ENCODE data around the gene RHBDF1. TPM values are rescaled to one million over a fixed set of nuclear protein-coding genes. Genes with fewer than 3 reads are reported as not detected.

RHBDF1 gene
- total RNA-seq, 1 donor from 2014 or later = 55.5 TPM

- peaks cover 3% of the 10 kb centered on the region for H3K79me2 ChIP-seq (ENCODE audit: insufficient read depth, low read length)
- Mint-ChIP-seq H3K4me3 (ENCODE audit: unreplicated experiment) (no peak overlapping the region), H3K27me3 (ENCODE audit: low read depth, unreplicated experiment) (no peaks in the 10 kb centered on the region), H3K9me3 (ENCODE audit: unreplicated experiment) (no peaks in the 10 kb centered on the region), H3K36me3 (ENCODE audit: low read depth, unreplicated experiment) (peaks cover 17% of the 10 kb centered on the region), H3K4me1 (ENCODE audit: low read depth, unreplicated experiment) (no peaks in the 10 kb centered on the region), H3K27ac (ENCODE audit: unreplicated experiment) (no peak overlapping the region)
- no peak overlapping the region for H3K4me2 ChIP-seq (ENCODE audit: low read length)
- no peaks in the 10 kb centered on the region for H3K27me3 ChIP-seq (ENCODE audit: insufficient read depth, low read length)
- H3K9me3 ChIP-seq (ENCODE audit: insufficient read depth, low read depth, low read length) = no peaks in the 10 kb centered on the region
- FAIRE-seq (no peak), DNase-seq (ENCODE audit: low read depth) (no peak)
- H3K27ac ChIP-seq (ENCODE audit: low read depth, low read length) = no peak overlapping the region
- H3K4me1 ChIP-seq (ENCODE audit: insufficient read depth, low read length) = peaks cover 14% of the 10 kb centered on the region
- no peak overlapping the region for H3K9ac ChIP-seq (ENCODE audit: low read length)
- H4K20me1 ChIP-seq (ENCODE audit: insufficient read depth, low read length) = peaks cover 46% of the 10 kb centered on the region
- no peak for TF ChIP-seq EZH2 (IDR thresholded peaks at IDR 0.05; ENCODE audit: insufficient read depth, low read length)
- TF ChIP-seq CTCF (IDR thresholded peaks at IDR 0.05; ENCODE audit: insufficient read depth, low read depth, low read length) = no peak
- H3K36me3 ChIP-seq (ENCODE audit: insufficient read depth, low read length) = peaks cover 7% of the 10 kb centered on the region
- H3K4me3 ChIP-seq (ENCODE audit: insufficient read depth, low read depth, low read length) = no peak overlapping the region
- H2AFZ ChIP-seq (ENCODE audit: low read depth, low read length) = no peak overlapping the region
Observed at GRCh38 chr16:104928-105327, 32.5 kb upstream of the RHBDF1 start.

- Histone ChIP-seq H2AFZ (ENCODE audit: low read depth, low read length) (no peak overlapping the region), H3K27ac (ENCODE audit: low read depth, low read length) (no peak overlapping the region), H3K4me2 (ENCODE audit: low read length) (no peak overlapping the region), H3K27me3 (ENCODE audit: insufficient read depth, low read length) (no peaks in the 10 kb centered on the region), H4K20me1 (ENCODE audit: insufficient read depth, low read length) (peaks cover 46% of the 10 kb centered on the region), H3K9me3 (ENCODE audit: insufficient read depth, low read depth, low read length) (no peaks in the 10 kb centered on the region), H3K36me3 (ENCODE audit: insufficient read depth, low read length) (peaks cover 7% of the 10 kb centered on the region), H3K79me2 (ENCODE audit: insufficient read depth, low read length) (peaks cover 3% of the 10 kb centered on the region), H3K9ac (ENCODE audit: low read length) (no peak overlapping the region), H3K4me3 (ENCODE audit: insufficient read depth, low read depth, low read length) (no peak overlapping the region), H3K4me1 (ENCODE audit: insufficient read depth, low read length) (peaks cover 14% of the 10 kb centered on the region)
- no peak for TF ChIP-seq CTCF (IDR thresholded peaks at IDR 0.05; ENCODE audit: insufficient read depth, low read depth, low read length)
- no peak for TF ChIP-seq EZH2 (IDR thresholded peaks at IDR 0.05; ENCODE audit: insufficient read depth, low read length)
- DNase-seq (ENCODE audit: low read depth) (no peak), FAIRE-seq (no peak)
- no peaks in the 10 kb centered on the region for H3K4me1 Mint-ChIP-seq (ENCODE audit: low read depth, unreplicated experiment)
- H3K36me3 Mint-ChIP-seq (ENCODE audit: low read depth, unreplicated experiment) = peaks cover 14% of the 10 kb centered on the region
- H3K4me3 Mint-ChIP-seq (ENCODE audit: unreplicated experiment) = no peak overlapping the region
- H3K9me3 Mint-ChIP-seq (ENCODE audit: unreplicated experiment) = no peaks in the 10 kb centered on the region
- no peaks in the 10 kb centered on the region for H3K27me3 Mint-ChIP-seq (ENCODE audit: low read depth, unreplicated experiment)
- no peak overlapping the region for H3K27ac Mint-ChIP-seq (ENCODE audit: unreplicated experiment)
Observed at GRCh38 chr16:104355-104754, 31.9 kb upstream of the RHBDF1 start.

DNA sequence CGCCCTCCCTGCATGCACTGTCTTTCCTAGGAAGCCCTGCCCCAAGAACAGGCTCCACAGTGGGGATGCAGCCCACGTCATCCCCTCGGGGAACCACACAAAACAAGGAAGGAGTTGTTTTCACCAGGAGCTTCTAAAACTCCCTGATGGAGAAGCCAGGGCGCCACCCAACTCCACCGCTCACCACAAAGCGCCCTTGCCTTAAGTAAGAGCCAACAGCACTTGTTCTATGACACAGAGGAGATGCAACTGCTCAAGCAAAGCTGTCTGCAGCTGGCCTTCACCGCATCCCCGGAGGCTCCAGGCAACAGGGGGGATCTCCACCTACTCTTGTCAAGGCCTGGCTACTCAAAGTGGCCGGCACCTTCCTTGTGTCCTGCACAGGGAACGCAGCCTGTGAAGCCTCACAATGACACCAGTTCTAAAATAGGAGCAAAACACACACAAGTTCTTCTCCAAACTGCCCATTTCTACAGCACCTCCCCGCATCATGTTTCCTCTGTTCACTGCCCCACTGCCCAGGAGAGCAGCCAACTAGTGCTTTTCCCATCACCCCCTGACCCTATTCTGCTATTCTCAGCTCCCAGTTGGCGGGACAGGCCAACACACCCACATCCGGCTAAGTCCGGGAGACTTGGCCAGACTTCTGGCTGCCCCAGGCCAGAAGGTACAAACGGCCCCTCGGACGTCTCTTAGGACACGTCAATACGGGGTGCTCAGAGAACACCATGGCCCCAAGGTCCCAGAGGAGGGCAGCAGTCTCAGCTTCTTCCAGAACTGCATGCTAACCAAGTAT is 29.8 kb upstream of the RHBDF1 start:
- Histone ChIP-seq H2AFZ (ENCODE audit: low read depth, low read length) (no peak overlapping the region), H3K27ac (ENCODE audit: low read depth, low read length) (no peak overlapping the region), H3K79me2 (ENCODE audit: insufficient read depth, low read length) (peaks cover 3% of the 10 kb centered on the region), H3K9ac (ENCODE audit: low read length) (no peak overlapping the region), H3K36me3 (ENCODE audit: insufficient read depth, low read length) (peaks cover 7% of the 10 kb centered on the region), H3K9me3 (ENCODE audit: insufficient read depth, low read depth, low read length) (no peaks in the 10 kb centered on the region), H4K20me1 (ENCODE audit: insufficient read depth, low read length) (peaks cover 58% of the 10 kb centered on the region), H3K4me1 (ENCODE audit: insufficient read depth, low read length) (peaks cover 26% of the 10 kb centered on the region), H3K27me3 (ENCODE audit: insufficient read depth, low read length) (no peaks in the 10 kb centered on the region), H3K4me3 (ENCODE audit: insufficient read depth, low read depth, low read length) (no peak overlapping the region), H3K4me2 (ENCODE audit: low read length) (no peak overlapping the region)
- Mint-ChIP-seq H3K27ac (ENCODE audit: unreplicated experiment) (no peak overlapping the region), H3K4me1 (ENCODE audit: low read depth, unreplicated experiment) (peaks cover 7% of the 10 kb centered on the region), H3K4me3 (ENCODE audit: unreplicated experiment) (no peak overlapping the region), H3K36me3 (ENCODE audit: low read depth, unreplicated experiment) (peaks cover 10% of the 10 kb centered on the region), H3K27me3 (ENCODE audit: low read depth, unreplicated experiment) (no peaks in the 10 kb centered on the region), H3K9me3 (ENCODE audit: unreplicated experiment) (no peaks in the 10 kb centered on the region)
- FAIRE-seq (no peak), DNase-seq (ENCODE audit: low read depth) (peak; percentile 59)
- TF ChIP-seq EZH2 (IDR thresholded peaks at IDR 0.05; ENCODE audit: insufficient read depth, low read length) = no peak
- TF ChIP-seq CTCF (IDR thresholded peaks at IDR 0.05; ENCODE audit: insufficient read depth, low read depth, low read length) = no peak
